Type B pancreatic cell (in vitro differentiated cells): ENCODE data around the gene F12. TPM values are rescaled to one million over a fixed set of nuclear protein-coding genes. Genes with fewer than 3 reads are reported as not detected.

Experiments
- DNase-seq: peaks from one replicate; pipeline ENCODE4 v3.0.0; 2021; ENCODE audit warnings: mixed read lengths; ENCODE audit not compliant: unreplicated experiment; ENCODE audit errors: extremely low spot score
- H3K27ac Mint-ChIP-seq: 2 replicates; pipeline ENCODE4 v1.8.0; 2021; ENCODE audit warnings: mild to moderate bottlenecking, mixed read lengths
- H3K27me3 Mint-ChIP-seq: 2 replicates; pipeline ENCODE4 v1.8.0; 2021; ENCODE audit warnings: mixed read lengths
- H3K36me3 Mint-ChIP-seq: 2 replicates; pipeline ENCODE4 v1.8.0; 2021; ENCODE audit warnings: mixed read lengths
- H3K4me1 Mint-ChIP-seq: one replicate; pipeline ENCODE4 v1.8.0; 2021; ENCODE audit warnings: mixed read lengths; ENCODE audit not compliant: unreplicated experiment
- H3K4me3 Mint-ChIP-seq: 2 replicates; pipeline ENCODE4 v1.8.0; 2021; ENCODE audit warnings: mild to moderate bottlenecking, mixed read lengths
- H3K9me3 Mint-ChIP-seq: 2 replicates; pipeline ENCODE4 v1.8.0; 2021; ENCODE audit warnings: mixed read lengths
- CTCF ChIP-seq: fragments of 200-600 bp; sonication (generic); conservative IDR thresholded peaks from 2 replicates; pipeline ENCODE4 v1.5.0; 2021; ENCODE audit warnings: antibody characterized with exemption, mild to moderate bottlenecking
- total RNA-seq: library from RNA; stranded (reverse); gene quantifications from 2 replicates; pipeline ENCODE4 v1.2.1, GENCODE V29; 2021; ENCODE audit warnings: low replicate concordance

F12 gene
- total RNA-seq, 1 donor from 2014 or later: 3.2 TPM

DNA sequence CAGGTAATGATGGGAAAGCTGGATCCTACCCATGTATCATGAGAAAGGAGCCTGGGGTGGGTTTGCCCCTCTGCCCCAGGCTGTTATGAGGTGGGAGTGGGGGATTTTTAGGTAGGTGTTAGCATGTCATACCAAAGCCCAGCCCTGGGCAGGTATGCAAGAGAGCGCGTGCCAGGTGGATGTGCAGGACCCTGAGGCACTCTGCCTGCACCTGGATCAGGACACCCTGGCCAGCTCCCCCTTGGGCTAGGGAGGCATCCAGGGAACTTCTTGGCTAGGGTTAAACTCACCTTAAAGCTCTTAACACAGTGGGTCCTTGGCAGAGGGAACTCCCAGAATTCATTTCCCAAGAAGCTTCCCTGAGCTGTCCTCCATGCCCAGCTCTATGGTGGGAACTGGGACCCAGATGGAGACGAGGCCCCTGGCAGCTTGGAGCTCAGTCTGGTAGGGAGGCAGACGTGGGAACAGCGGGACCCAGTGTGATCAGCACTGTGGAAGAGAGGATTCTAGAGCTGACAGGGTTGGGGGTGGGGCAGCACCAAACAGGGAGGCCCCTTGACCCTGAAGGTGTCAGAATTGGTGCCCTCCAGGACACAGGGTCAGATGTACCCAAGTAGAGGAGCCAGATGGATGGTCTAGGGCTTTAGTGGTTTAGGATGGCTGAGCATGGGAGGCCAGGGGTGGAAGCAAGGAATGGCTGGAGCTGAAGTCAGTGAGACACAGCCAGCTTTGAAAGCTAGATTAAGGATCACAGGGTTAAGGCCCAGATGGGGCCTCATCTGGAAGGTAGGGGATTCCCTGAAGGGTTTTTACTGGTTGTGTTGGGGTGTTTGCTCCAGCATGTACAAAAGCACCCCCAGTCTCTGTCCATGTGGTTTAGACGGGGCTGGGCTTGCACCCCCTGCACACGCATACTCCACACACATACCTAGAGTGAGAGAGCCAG, 35.0 kb upstream of the F12 start:
- H3K4me3 Mint-ChIP-seq: peak overlapping the region; percentile 83
- TF ChIP-seq CTCF: no peak
- H3K27ac Mint-ChIP-seq: peak overlapping the region; percentile 84
- no peaks in the 10 kb centered on the region for H3K9me3 Mint-ChIP-seq
- H3K4me1 Mint-ChIP-seq: peaks cover 24% of the 10 kb centered on the region
- H3K27me3 Mint-ChIP-seq: peaks cover 27% of the 10 kb centered on the region
- no peak for DNase-seq
- H3K36me3 Mint-ChIP-seq: peaks cover 7% of the 10 kb centered on the region

- Mint-ChIP-seq H3K36me3 (peaks cover 11% of the 10 kb centered on the region), H3K27ac (peak overlapping the region; percentile 39), H3K27me3 (peaks cover 22% of the 10 kb centered on the region), H3K9me3 (no peaks in the 10 kb centered on the region), H3K4me1 (peaks cover 19% of the 10 kb centered on the region), H3K4me3 (no peak overlapping the region)
- TF ChIP-seq CTCF: no peak
- DNase-seq: no peak
These were observed 34.0 kb upstream of the F12 start for GRCh38 chr5:177443144-177443983.

DNA sequence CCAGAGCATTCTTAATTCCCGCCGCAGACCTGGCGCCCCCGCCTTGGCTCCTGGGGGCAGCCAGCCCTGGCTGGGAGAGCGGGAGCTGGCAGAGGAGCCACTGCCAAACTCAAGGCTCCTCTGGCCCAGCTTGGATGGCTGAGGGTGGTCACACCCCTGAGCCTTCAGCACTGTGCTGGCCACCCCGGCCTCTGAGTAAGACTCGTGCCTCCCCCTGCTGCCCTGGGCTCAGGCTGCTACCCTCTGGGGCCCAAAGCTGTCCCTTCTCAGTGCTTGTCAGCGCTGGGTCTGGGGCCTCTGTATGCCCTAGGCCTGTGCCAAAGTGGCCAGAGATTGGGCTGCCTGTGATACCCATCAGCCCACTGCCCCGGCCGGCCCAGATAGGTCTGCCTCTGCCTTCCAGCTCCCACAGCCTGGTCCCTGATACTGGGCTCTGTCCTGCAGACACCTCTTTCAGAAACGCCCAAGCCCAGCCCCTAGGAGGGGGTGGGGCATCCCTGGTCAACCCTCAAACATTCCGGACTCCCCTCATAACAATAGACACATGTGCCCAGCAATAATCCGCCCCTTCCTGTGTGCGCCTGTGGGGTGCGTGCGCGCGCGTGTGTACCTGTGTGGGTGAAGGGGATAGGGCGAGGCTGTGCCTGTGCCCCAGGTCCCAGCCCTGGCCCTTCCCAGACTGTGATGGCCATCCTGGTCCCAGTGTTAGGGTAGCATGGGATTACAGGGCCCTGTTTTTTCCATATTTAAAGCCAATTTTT, 32.9 kb upstream of the F12 start:
- Mint-ChIP-seq H3K27ac (no peak overlapping the region), H3K4me1 (peaks cover 14% of the 10 kb centered on the region), H3K36me3 (peaks cover 16% of the 10 kb centered on the region), H3K9me3 (no peaks in the 10 kb centered on the region), H3K4me3 (no peak overlapping the region), H3K27me3 (peaks cover 15% of the 10 kb centered on the region)
- no peak for DNase-seq
- no peak for TF ChIP-seq CTCF

DNA sequence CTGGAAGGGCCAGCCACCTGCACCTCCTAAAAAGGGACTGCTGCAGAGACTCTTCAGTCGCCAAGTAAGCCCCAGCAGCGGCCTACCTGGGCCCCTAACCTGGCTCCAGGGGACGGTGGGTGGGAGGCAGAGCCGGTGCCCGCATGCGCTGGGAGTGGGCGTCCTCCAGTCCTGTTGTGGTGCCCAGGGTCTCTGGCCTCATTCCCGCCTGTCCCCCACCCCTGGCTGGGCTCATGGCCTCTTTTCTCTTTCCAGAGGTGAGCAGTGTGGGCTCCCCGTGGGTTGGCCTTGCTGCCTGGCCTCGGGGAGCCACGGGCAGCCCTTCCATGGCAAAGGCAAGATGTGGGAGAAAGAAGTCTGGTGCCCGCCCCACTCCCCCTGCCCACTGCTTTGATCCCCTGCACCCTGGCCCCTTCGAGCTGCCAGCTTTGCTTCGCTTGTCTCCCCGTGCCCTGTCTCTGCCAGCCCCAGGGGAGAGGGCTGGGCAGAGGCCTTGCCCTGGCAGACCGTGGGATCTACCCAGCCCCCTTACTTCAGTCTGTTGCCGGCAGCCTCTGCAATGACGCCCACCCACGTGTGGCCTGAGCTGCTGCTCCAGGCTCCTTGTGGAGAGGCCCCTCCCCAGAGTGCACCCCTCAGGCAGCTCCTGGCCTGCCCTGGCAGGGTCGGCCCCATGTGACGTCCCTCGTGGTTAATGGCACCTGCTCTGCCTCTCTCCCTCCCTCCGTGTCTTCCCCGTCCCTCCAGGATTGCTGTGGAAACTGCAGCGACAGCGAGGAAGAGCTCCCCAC, 31.8 kb upstream of the F12 start:
- Mint-ChIP-seq H3K27ac (no peak overlapping the region), H3K36me3 (peaks cover 16% of the 10 kb centered on the region)

More for the DNA sequence above, 31.8 kb upstream of the F12 start:
- Mint-ChIP-seq H3K27me3 (peaks cover 15% of the 10 kb centered on the region), H3K4me3 (no peak overlapping the region), H3K4me1 (peaks cover 14% of the 10 kb centered on the region), H3K9me3 (no peaks in the 10 kb centered on the region)
- no peak for DNase-seq
- TF ChIP-seq CTCF: no peak
